ENCODE data around the gene ZNF385B.

Gene ZNF385B

DNA sequence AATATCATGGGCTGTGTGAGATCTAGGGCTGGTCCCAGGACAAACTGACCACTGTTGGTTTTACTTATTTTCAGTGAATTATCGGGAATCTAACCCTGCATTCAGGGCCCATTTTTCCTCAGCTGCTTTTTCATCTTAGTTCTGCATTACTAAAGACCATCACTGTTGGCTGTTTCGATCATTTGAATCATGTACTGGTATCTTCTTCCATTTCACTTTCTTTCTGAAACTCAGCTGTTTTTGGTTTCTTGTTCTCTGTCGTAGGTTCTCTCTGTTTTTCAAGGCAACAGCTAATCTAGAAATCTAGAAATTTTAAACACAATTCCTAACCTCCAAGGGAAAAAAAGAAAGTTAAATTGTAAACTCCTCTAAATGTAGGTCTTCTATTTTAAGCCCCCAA, 436.8 kb downstream of the ZNF385B start:
- Histone ChIP-seq H3K4me3 (ENCODE audit: low read depth in 1 of 2, low read length in 2 of 2) (no peak overlapping the region), H3K36me3 (ENCODE audit: insufficient read depth, low read length) (no peaks in the 10 kb centered on the region), H3K27ac (ENCODE audit: low read length) (no peak overlapping the region), H3K27me3 (ENCODE audit: insufficient read depth, low read length, poor library complexity) (peaks cover 7% of the 10 kb centered on the region), H3K4me2 (ENCODE audit: insufficient read depth, low read length) (no peak overlapping the region), H3K79me2 (ENCODE audit: insufficient read depth, low read length) (no peaks in the 10 kb centered on the region), H3K4me1 (ENCODE audit: insufficient read depth, low read length) (no peaks in the 10 kb centered on the region), H2AFZ (ENCODE audit: low read depth, low read length) (no peak overlapping the region), H4K20me1 (ENCODE audit: insufficient read depth, low read length) (no peaks in the 10 kb centered on the region), H3K9ac (ENCODE audit: low read depth, low read length) (no peak overlapping the region), H3K9me3 (ENCODE audit: insufficient read depth, low read length, severe bottlenecking) (no peaks in the 10 kb centered on the region)
- DNase-seq = no peak
- no peak for TF ChIP-seq EZH2 (IDR thresholded peaks at IDR 0.05; ENCODE audit: borderline replicate concordance, low read depth, low read length, severe bottlenecking)
- ATAC-seq (ENCODE audit: insufficient read depth, low read depth) = no peak

DNA sequence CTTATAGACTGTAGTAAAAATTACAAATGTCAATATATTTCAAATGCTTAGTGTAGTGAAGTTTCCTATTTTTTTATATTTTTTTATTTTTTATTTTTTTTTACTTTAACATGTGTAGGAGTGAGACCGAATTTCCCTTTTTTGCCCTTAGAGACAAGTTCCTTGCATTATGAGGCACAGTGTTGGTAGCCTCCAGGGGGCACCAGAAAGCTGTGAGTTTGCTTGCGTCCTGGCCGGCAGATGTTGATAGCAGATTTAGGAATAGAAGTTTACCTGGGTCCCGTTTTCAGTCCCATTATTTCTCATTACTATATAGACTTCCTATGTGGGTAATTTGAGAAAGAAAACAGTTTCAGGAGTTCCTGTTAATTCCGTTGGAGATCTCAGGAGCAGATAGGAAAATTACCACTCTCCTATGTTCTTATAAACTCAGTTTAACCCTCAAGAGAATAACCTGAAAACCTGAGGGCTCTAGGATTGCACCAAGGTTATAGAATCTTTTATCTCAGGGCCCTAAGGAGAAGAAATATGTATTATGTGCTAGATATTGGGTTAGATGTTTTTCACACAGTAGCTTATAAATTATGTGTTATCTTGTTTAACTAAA, 439.3 kb downstream of the ZNF385B start:
- Histone ChIP-seq H3K27ac (ENCODE audit: low read length) (no peak overlapping the region), H3K9ac (ENCODE audit: low read depth, low read length) (no peak overlapping the region), H4K20me1 (ENCODE audit: insufficient read depth, low read length) (no peaks in the 10 kb centered on the region), H3K36me3 (ENCODE audit: insufficient read depth, low read length) (no peaks in the 10 kb centered on the region), H3K79me2 (ENCODE audit: insufficient read depth, low read length) (no peaks in the 10 kb centered on the region), H3K4me2 (ENCODE audit: insufficient read depth, low read length) (no peak overlapping the region), H2AFZ (ENCODE audit: low read depth, low read length) (no peak overlapping the region), H3K4me3 (ENCODE audit: low read depth in 1 of 2, low read length in 2 of 2) (no peak overlapping the region), H3K9me3 (ENCODE audit: insufficient read depth, low read length, severe bottlenecking) (no peaks in the 10 kb centered on the region), H3K4me1 (ENCODE audit: insufficient read depth, low read length) (no peaks in the 10 kb centered on the region), H3K27me3 (ENCODE audit: insufficient read depth, low read length, poor library complexity) (peaks cover 7% of the 10 kb centered on the region)
- ATAC-seq (ENCODE audit: insufficient read depth, low read depth) = peak; percentile 78
- peak; percentile 48 for DNase-seq
- TF ChIP-seq EZH2 (IDR thresholded peaks at IDR 0.05; ENCODE audit: borderline replicate concordance, low read depth, low read length, severe bottlenecking) = no peak
- TF ChIP-seq, protein P1, sequence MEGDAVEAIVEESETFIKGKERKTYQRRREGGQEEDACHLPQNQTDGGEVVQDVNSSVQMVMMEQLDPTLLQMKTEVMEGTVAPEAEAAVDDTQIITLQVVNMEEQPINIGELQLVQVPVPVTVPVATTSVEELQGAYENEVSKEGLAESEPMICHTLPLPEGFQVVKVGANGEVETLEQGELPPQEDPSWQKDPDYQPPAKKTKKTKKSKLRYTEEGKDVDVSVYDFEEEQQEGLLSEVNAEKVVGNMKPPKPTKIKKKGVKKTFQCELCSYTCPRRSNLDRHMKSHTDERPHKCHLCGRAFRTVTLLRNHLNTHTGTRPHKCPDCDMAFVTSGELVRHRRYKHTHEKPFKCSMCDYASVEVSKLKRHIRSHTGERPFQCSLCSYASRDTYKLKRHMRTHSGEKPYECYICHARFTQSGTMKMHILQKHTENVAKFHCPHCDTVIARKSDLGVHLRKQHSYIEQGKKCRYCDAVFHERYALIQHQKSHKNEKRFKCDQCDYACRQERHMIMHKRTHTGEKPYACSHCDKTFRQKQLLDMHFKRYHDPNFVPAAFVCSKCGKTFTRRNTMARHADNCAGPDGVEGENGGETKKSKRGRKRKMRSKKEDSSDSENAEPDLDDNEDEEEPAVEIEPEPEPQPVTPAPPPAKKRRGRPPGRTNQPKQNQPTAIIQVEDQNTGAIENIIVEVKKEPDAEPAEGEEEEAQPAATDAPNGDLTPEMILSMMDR (IDR thresholded peaks at IDR 0.05; ENCODE audit: borderline replicate concordance, extremely low read depth, low read length, poor library complexity, severe bottlenecking) = peak; percentile 71

DNA sequence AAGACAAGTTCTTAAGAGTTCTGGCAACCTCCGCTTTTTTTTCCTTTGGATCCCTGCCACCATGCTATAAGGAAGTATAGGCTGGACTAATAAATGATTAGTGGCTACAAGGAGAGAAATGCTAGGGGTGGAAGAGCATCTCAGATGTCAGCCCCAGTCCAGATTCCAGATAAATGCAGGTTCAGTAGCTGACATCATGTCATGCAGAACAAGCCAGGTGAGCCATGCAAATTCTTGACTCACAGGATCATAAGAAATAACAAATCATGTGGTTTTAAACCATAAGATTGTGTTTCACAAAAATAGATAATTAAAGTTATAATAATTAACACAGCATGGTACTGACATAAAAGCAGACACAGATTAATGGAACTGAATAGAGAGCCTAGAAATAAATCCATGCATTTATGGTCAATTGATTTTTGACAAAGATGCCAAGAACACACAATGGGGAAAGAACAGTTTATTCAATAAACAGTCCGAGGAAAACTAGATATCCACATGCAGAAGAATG, 443.9 kb downstream of the ZNF385B start:
- no peak for ATAC-seq (ENCODE audit: insufficient read depth, low read depth)
- H3K9me3 ChIP-seq (ENCODE audit: insufficient read depth, low read length, severe bottlenecking) = no peaks in the 10 kb centered on the region
- no peak for TF ChIP-seq EZH2 (IDR thresholded peaks at IDR 0.05; ENCODE audit: borderline replicate concordance, low read depth, low read length, severe bottlenecking)
- TF ChIP-seq, protein P1 (IDR thresholded peaks at IDR 0.05; ENCODE audit: borderline replicate concordance, extremely low read depth, low read length, poor library complexity, severe bottlenecking) = no peak
- no peak overlapping the region for H2AFZ ChIP-seq (ENCODE audit: low read depth, low read length)
- H3K36me3 ChIP-seq (ENCODE audit: insufficient read depth, low read length) = no peaks in the 10 kb centered on the region
- no peaks in the 10 kb centered on the region for H3K27me3 ChIP-seq (ENCODE audit: insufficient read depth, low read length, poor library complexity)
- no peaks in the 10 kb centered on the region for H4K20me1 ChIP-seq (ENCODE audit: insufficient read depth, low read length)
- H3K4me1 ChIP-seq (ENCODE audit: insufficient read depth, low read length) = no peaks in the 10 kb centered on the region
- no peak overlapping the region for H3K27ac ChIP-seq (ENCODE audit: low read length)
- H3K4me3 ChIP-seq (ENCODE audit: low read depth in 1 of 2, low read length in 2 of 2) = no peak overlapping the region
- no peak overlapping the region for H3K4me2 ChIP-seq (ENCODE audit: insufficient read depth, low read length)
- no peak for DNase-seq
- H3K9ac ChIP-seq (ENCODE audit: low read depth, low read length) = no peak overlapping the region
- H3K79me2 ChIP-seq (ENCODE audit: insufficient read depth, low read length) = no peaks in the 10 kb centered on the region

DNA sequence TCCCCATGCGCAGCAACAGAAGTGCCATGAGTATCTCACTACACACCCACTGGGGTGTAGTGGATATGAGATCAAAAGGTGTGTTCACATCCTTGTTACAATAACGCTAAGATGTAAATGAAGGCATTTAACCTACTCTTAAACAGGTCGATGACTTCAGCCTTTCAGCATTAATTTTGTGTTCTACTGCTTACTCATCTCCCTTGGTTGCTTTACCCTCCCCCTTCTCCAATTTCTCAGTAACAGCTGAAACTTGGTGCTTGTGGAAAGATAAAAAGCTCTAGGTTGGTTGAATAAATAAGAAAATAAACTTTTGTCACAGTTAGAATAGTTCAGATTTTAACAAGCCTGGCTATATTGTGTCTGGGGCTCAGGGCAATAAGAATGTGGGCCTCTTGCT, 449.3 kb downstream of the ZNF385B start:
- Histone ChIP-seq H3K27me3 (ENCODE audit: insufficient read depth, low read length, poor library complexity) (no peaks in the 10 kb centered on the region), H3K79me2 (ENCODE audit: insufficient read depth, low read length) (no peaks in the 10 kb centered on the region), H4K20me1 (ENCODE audit: insufficient read depth, low read length) (no peaks in the 10 kb centered on the region), H2AFZ (ENCODE audit: low read depth, low read length) (no peak overlapping the region), H3K4me3 (ENCODE audit: low read depth in 1 of 2, low read length in 2 of 2) (no peak overlapping the region), H3K27ac (ENCODE audit: low read length) (no peak overlapping the region), H3K9ac (ENCODE audit: low read depth, low read length) (no peak overlapping the region), H3K4me1 (ENCODE audit: insufficient read depth, low read length) (no peaks in the 10 kb centered on the region), H3K9me3 (ENCODE audit: insufficient read depth, low read length, severe bottlenecking) (no peaks in the 10 kb centered on the region), H3K4me2 (ENCODE audit: insufficient read depth, low read length) (no peak overlapping the region), H3K36me3 (ENCODE audit: insufficient read depth, low read length) (no peaks in the 10 kb centered on the region)
- TF ChIP-seq, protein P1 (IDR thresholded peaks at IDR 0.05; ENCODE audit: borderline replicate concordance, extremely low read depth, low read length, poor library complexity, severe bottlenecking) = no peak
- no peak for TF ChIP-seq EZH2 (IDR thresholded peaks at IDR 0.05; ENCODE audit: borderline replicate concordance, low read depth, low read length, severe bottlenecking)
- ATAC-seq (ENCODE audit: insufficient read depth, low read depth) (no peak), DNase-seq (no peak)

Data from DND-41 (cell line).